ENCODE data around the gene FAM149B1. TPM values are rescaled to one million over a fixed set of nuclear protein-coding genes. Genes with fewer than 3 reads are reported as not detected.

FAM149B1 gene
- total RNA-seq, 1 donor, result 33.7 TPM

GRCh38 chr10:73210395-73211105 is 42.6 kb downstream of the FAM149B1 start:
- Histone ChIP-seq H3K9me3 (ENCODE audit: low read depth, low read length) (no peaks in the 10 kb centered on the region), H3K27ac (ENCODE audit: low read depth, low read length) (no peak overlapping the region), H3K27me3 (ENCODE audit: insufficient read depth, low read length) (no peaks in the 10 kb centered on the region), H4K20me1 (ENCODE audit: insufficient read depth, low read length) (no peaks in the 10 kb centered on the region), H3K4me1 (ENCODE audit: insufficient read depth, low read length) (no peaks in the 10 kb centered on the region), H3K36me3 (ENCODE audit: insufficient read depth, low read length) (peaks cover 4% of the 10 kb centered on the region), H3K4me3 (ENCODE audit: insufficient read depth, low read length) (no peak overlapping the region), H3K79me2 (ENCODE audit: insufficient read depth, low read length) (no peaks in the 10 kb centered on the region), H2AFZ (ENCODE audit: low read length) (no peak overlapping the region), H3K4me2 (ENCODE audit: insufficient read depth, low read length) (no peak overlapping the region)
- TF ChIP-seq CTCF (IDR thresholded peaks at IDR 0.05; ENCODE audit: extremely low read depth, low read depth, low read length), result no peak
- DNase-seq (ENCODE audit: insufficient read length, low spot score, missing footprints), result no peak

- no peaks in the 10 kb centered on the region for H3K79me2 ChIP-seq (ENCODE audit: insufficient read depth, low read length)
- TF ChIP-seq CTCF (IDR thresholded peaks at IDR 0.05; ENCODE audit: extremely low read depth, low read depth, low read length), result no peak
- no peak overlapping the region for H2AFZ ChIP-seq (ENCODE audit: low read length)
- H3K27me3 ChIP-seq (ENCODE audit: insufficient read depth, low read length), result no peaks in the 10 kb centered on the region
- no peak overlapping the region for H3K27ac ChIP-seq (ENCODE audit: low read depth, low read length)
- no peaks in the 10 kb centered on the region for H3K9me3 ChIP-seq (ENCODE audit: low read depth, low read length)
- DNase-seq (ENCODE audit: insufficient read length, low spot score, missing footprints), result no peak
- H3K36me3 ChIP-seq (ENCODE audit: insufficient read depth, low read length), result peaks cover 4% of the 10 kb centered on the region
- H4K20me1 ChIP-seq (ENCODE audit: insufficient read depth, low read length), result no peaks in the 10 kb centered on the region
- no peak overlapping the region for H3K4me2 ChIP-seq (ENCODE audit: insufficient read depth, low read length)
- H3K4me3 ChIP-seq (ENCODE audit: insufficient read depth, low read length), result no peak overlapping the region
- H3K4me1 ChIP-seq (ENCODE audit: insufficient read depth, low read length), result no peaks in the 10 kb centered on the region
Measured at GRCh38 chr10:73211106-73211811, 43.3 kb downstream of the FAM149B1 start.

DNA sequence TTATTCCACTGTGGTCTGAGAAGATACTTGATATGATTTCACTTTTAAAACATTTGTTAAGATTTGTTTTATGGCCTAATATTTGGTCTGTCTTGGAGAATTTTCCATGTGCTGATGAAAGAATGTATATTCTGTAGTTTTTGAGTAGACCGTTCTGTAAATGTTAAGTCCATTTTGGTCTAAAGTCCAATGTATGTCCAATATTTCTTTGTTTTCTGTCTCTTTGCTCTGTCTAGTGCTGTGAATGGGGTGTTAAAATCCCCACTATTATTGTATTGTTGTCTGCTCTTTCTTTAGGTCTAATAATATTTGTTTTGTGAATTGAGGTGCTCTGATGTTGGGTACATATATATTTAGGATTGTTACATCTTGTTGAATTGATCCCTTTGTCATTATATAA is 47.8 kb downstream of the FAM149B1 start:
- Histone ChIP-seq H3K79me2 (ENCODE audit: insufficient read depth, low read length) (no peaks in the 10 kb centered on the region), H3K27ac (ENCODE audit: low read depth, low read length) (no peak overlapping the region), H3K27me3 (ENCODE audit: insufficient read depth, low read length) (no peaks in the 10 kb centered on the region), H4K20me1 (ENCODE audit: insufficient read depth, low read length) (no peaks in the 10 kb centered on the region), H3K9me3 (ENCODE audit: low read depth, low read length) (no peaks in the 10 kb centered on the region), H3K36me3 (ENCODE audit: insufficient read depth, low read length) (peaks cover 8% of the 10 kb centered on the region), H2AFZ (ENCODE audit: low read length) (no peak overlapping the region), H3K4me3 (ENCODE audit: insufficient read depth, low read length) (no peak overlapping the region), H3K4me1 (ENCODE audit: insufficient read depth, low read length) (peaks cover 6% of the 10 kb centered on the region), H3K4me2 (ENCODE audit: insufficient read depth, low read length) (no peak overlapping the region)
- TF ChIP-seq CTCF (IDR thresholded peaks at IDR 0.05; ENCODE audit: extremely low read depth, low read depth, low read length), result no peak
- no peak for DNase-seq (ENCODE audit: insufficient read length, low spot score, missing footprints)

- no peaks in the 10 kb centered on the region for H3K79me2 ChIP-seq (ENCODE audit: insufficient read depth, low read length)
- H3K36me3 ChIP-seq (ENCODE audit: insufficient read depth, low read length), result peaks cover 8% of the 10 kb centered on the region
- no peak for TF ChIP-seq CTCF (IDR thresholded peaks at IDR 0.05; ENCODE audit: extremely low read depth, low read depth, low read length)
- no peaks in the 10 kb centered on the region for H3K9me3 ChIP-seq (ENCODE audit: low read depth, low read length)
- peaks cover 6% of the 10 kb centered on the region for H3K4me1 ChIP-seq (ENCODE audit: insufficient read depth, low read length)
- no peak for DNase-seq (ENCODE audit: insufficient read length, low spot score, missing footprints)
- no peaks in the 10 kb centered on the region for H3K27me3 ChIP-seq (ENCODE audit: insufficient read depth, low read length)
- H2AFZ ChIP-seq (ENCODE audit: low read length), result no peak overlapping the region
- H3K4me2 ChIP-seq (ENCODE audit: insufficient read depth, low read length), result no peak overlapping the region
- no peak overlapping the region for H3K4me3 ChIP-seq (ENCODE audit: insufficient read depth, low read length)
- H3K27ac ChIP-seq (ENCODE audit: low read depth, low read length), result no peak overlapping the region
- H4K20me1 ChIP-seq (ENCODE audit: insufficient read depth, low read length), result no peaks in the 10 kb centered on the region
Measured at GRCh38 chr10:73217628-73218027, 49.7 kb downstream of the FAM149B1 start.

Data from osteoblast (primary cell).